Measurements from ENCODE around the gene TAF6L.

Gene TAF6L

DNA sequence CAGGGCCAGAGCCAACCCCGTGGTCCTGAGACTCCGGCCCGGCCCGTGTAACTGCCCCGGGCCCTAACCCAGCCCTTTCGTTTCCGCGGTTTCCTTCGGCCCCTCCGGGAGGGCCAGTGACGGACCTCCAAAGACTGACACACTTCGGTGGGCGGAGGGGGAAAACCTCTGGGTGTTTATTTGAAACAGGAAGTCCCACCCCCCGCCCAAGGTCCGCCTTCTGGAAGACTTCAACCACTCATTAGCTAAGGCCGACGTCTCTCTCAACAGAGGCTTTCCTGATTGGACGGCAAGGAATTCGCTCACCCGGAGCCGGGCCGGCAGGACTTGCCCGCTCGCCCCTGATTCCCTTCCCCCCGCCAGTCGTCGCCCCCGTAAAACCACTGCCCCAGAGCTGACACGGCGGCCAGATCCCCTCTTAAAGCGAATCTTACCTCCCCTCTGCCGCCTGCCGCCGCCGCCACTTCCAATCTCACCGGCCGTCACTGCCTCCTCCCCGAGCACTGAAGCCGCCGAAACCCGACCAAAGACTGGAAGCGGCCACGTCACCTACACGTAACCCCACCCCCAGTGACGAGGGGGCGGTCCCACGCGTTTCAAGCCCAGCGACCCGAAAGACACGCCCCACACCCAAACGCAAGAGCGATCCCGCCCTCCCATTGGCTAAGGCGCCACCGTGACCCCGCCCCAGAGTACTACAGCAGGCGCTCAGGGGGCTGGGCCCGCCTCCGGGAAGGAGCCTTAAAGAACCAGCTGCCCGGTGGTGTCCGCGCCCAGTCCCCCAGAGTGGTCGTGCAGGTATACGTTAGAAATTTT lies 60.5 kb downstream of the TAF6L start, which contains the start of gene STX5:
Gene STX5 (minus strand): TSS at position 532 of the 816 bp plus-strand sequence. CDS start 808 bp downstream, outside the sequence.
- Histone ChIP-seq H3K4me3 (ENCODE audit: low read length) (peak within 1 kb of the TSS; percentile 92; the same call in 1 of the 2 replicates), H3K36me3 (ENCODE audit: control insufficient read depth, insufficient read depth, low read length) (peaks cover 20% of the 10 kb centered on the region), H3K4me1 (ENCODE audit: control insufficient read depth, insufficient read depth, low read length) (no peaks in the 10 kb centered on the region; the same call in 1 of the 2 replicates), H3K27ac (ENCODE audit: low read length) (no peak within 1 kb of the TSS), H3K9me3 (ENCODE audit: control insufficient read depth, insufficient read depth, low read length) (no peaks in the 10 kb centered on the region), H3K27me3 (ENCODE audit: control insufficient read depth, insufficient read depth, low read length) (no peaks in the 10 kb centered on the region)
- no CpG with 5 or more reads among the region's 65 CpGs for WGBS (ENCODE audit: insufficient coverage, insufficient read length)
- peak; percentile 97 for DNase-seq (ENCODE audit: low read depth, low spot score)

- DNase-seq (ENCODE audit: low read depth, low spot score) = no peak
- no CpG with 5 or more reads among the region's 40 CpGs for WGBS (ENCODE audit: insufficient coverage, insufficient read length)
- Histone ChIP-seq H3K27ac (ENCODE audit: low read length) (no peak within 1 kb of the TSS), H3K4me1 (ENCODE audit: control insufficient read depth, insufficient read depth, low read length) (no peaks in the 10 kb centered on the region; the same call in 1 of the 2 replicates), H3K4me3 (ENCODE audit: low read length) (peak within 1 kb of the TSS; percentile 92; the same call in 1 of the 2 replicates), H3K36me3 (ENCODE audit: control insufficient read depth, insufficient read depth, low read length) (peaks cover 20% of the 10 kb centered on the region), H3K9me3 (ENCODE audit: control insufficient read depth, insufficient read depth, low read length) (no peaks in the 10 kb centered on the region), H3K27me3 (ENCODE audit: control insufficient read depth, insufficient read depth, low read length) (no peaks in the 10 kb centered on the region)
These were observed 61.4 kb downstream of the TAF6L start, which contains the start of gene TEX54 for GRCh38 chr11:62832336-62833234. Gene TEX54, minus strand, starts transcription at chr11:62832841.

DNA sequence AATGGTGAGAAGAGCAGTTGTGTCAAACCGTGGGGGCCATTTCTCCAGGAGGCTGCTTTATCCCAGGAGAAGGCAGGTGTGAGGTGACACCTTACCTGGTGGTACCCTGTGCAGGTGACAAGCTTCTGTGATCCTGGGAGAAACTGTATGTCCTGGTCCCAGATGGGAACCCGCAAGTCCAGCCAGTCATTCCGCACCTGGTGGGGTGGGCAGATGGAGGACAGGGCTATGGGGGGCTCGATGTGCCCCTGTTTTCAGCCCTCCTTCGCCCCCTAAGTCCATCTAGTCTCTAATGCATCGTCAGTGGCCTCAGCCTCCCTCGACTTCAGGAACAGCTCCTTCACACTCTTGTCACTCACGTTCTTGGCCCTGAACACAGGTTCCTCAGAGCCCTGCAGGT lies 64.1 kb downstream of the TAF6L start:
- H3K36me3 ChIP-seq (ENCODE audit: control insufficient read depth, insufficient read depth, low read length) = peaks cover 20% of the 10 kb centered on the region
- no peak for DNase-seq (ENCODE audit: low read depth, low spot score)
- H3K4me1 ChIP-seq (ENCODE audit: control insufficient read depth, insufficient read depth, low read length) = no peaks in the 10 kb centered on the region; the same call in 1 of the 2 replicates
- H3K9me3 ChIP-seq (ENCODE audit: control insufficient read depth, insufficient read depth, low read length) = no peaks in the 10 kb centered on the region
- no CpG with 5 or more reads among the region's 8 CpGs for WGBS (ENCODE audit: insufficient coverage, insufficient read length)
- no peak overlapping the region for H3K4me3 ChIP-seq (ENCODE audit: low read length)
- H3K27me3 ChIP-seq (ENCODE audit: control insufficient read depth, insufficient read depth, low read length) = no peaks in the 10 kb centered on the region
- no peak overlapping the region for H3K27ac ChIP-seq (ENCODE audit: low read length)

Measured in iPS DF 6.9 (cell line).